Ectodermal cell (in vitro differentiated cells): ENCODE results near the gene SLC35F2.

ENCODE experiments used
- H3K27ac ChIP-seq: 2 replicates; pipeline ENCODE4 v1.7.0; 2013; ENCODE audit warnings: mild to moderate bottlenecking, low read depth, low read length; ENCODE audit not compliant: insufficient read depth, poor library complexity, severe bottlenecking
- H3K27me3 ChIP-seq: 2 replicates; pipeline ENCODE4 v1.7.0; 2013; ENCODE audit warnings: mild to moderate bottlenecking, low read length; ENCODE audit not compliant: insufficient read depth, control insufficient read depth, poor library complexity, severe bottlenecking
- H3K36me3 ChIP-seq: one replicate; pipeline ENCODE4 v1.7.0; 2013; ENCODE audit warnings: low read length; ENCODE audit not compliant: control insufficient read depth, insufficient read depth
- H3K4me1 ChIP-seq: one replicate; pipeline ENCODE4 v1.7.0; 2013; ENCODE audit warnings: low read length; ENCODE audit not compliant: control insufficient read depth, insufficient read depth
- H3K4me3 ChIP-seq: 2 replicates; pipeline ENCODE4 v1.7.0; 2013; ENCODE audit warnings: low read depth, low read length, control low read depth; ENCODE audit not compliant: insufficient read depth
- H3K9me3 ChIP-seq: 2 replicates; pipeline ENCODE4 v1.7.0; 2013; ENCODE audit warnings: mild to moderate bottlenecking, low read length, moderate library complexity; ENCODE audit not compliant: control insufficient read depth
- WGBS, 2 experiments: methylation state at CpG; one replicate each; pipeline ENCODE4 v1.1.7; 2013; ENCODE audit warnings: missing lambda C conversion rate in 2 of 2; 5-methylcytosine and 5-hydroxymethylcytosine counted together

Gene SLC35F2

GRCh38 chr11:107821199-107821927 lies 37.2 kb downstream of the SLC35F2 start:
- H3K27me3 ChIP-seq: no peaks in the 10 kb centered on the region
- no peaks in the 10 kb centered on the region for H3K4me1 ChIP-seq
- H3K36me3 ChIP-seq: no peaks in the 10 kb centered on the region
- H3K9me3 ChIP-seq: no peaks in the 10 kb centered on the region
- no peak overlapping the region for H3K27ac ChIP-seq
- WGBS, 2 experiments: 94% methylated on average over 2 of the region's 3 CpGs
- H3K4me3 ChIP-seq: no peak overlapping the region

DNA sequence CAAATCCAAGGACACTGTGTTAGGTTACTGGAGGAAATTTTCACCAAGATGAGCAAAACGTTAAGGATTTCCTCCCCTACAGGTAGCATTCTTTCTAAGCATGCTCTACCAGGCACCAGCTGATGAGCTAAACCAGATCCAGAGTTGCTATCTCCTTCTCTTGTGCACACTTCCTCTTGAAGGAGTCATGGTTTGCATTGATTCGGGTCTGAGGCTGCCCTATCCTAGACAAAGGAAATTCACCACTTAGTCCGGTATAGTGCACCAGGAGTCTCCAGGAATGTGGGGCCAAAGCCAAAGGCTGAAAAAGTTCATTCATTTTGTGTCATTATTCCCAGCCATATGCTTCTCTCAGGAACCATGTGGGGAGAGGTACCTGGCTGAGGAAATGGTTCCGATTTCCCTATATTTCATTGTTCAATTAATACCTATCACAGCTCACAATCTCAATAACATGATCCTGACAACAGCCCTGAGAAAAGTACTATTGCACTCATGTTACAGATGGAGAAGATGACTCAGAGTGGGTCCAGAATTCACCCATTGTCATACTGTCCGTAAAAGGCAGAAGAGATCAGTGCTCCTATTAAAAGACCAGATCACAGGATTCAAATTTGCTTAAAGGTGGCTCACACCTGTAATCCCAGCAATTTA lies 39.1 kb downstream of the SLC35F2 start:
- Histone ChIP-seq H3K9me3 (no peaks in the 10 kb centered on the region), H3K27me3 (no peaks in the 10 kb centered on the region), H3K4me3 (no peak overlapping the region), H3K36me3 (no peaks in the 10 kb centered on the region), H3K4me1 (no peaks in the 10 kb centered on the region), H3K27ac (no peak overlapping the region)
- 89 to 91% methylated on average over 5 of the region's 5 CpGs for WGBS, 2 experiments

DNA sequence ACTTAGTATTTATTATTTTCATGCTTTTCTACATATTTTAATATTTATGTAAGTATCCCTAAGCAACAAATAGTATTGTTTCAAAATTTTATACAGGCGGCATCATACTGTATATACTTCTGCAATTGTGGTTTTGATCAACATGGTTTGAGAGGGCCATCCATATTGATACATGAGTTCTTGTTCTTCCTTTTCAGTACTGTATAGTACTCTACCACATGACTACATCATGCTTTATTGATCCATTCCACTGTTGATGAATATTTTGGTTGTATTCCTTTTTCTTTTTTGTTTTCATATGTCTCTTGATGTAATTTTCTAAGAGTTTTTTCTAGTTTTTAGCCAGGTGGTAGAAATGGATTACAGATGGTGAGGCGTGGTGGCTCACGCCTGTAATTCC lies 40.1 kb downstream of the SLC35F2 start:
- Histone ChIP-seq H3K4me1 (no peaks in the 10 kb centered on the region), H3K27me3 (no peaks in the 10 kb centered on the region), H3K36me3 (no peaks in the 10 kb centered on the region), H3K4me3 (no peak overlapping the region), H3K27ac (no peak overlapping the region), H3K9me3 (no peaks in the 10 kb centered on the region)
- 98 to 99% methylated on average over 2 to 3 of the region's 3 CpGs for WGBS, 2 experiments

DNA sequence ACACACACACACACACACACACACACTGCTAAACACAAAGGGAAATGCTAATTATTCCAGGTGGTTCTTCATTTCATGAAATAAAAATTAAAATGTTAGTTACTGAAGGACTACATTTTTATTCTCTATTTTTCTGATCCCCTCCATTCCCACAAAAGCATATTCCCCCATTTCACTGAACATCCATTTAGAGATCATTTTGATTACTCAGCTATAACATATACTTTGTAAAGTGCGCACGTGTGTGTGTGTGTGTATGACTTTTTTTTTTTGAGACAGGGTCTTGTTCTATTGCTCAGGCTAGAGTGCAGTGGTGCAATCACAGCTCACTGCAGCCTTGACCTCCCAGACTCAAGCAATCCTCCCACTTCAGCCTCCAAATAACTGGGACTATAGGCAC lies 42.6 kb downstream of the SLC35F2 start:
- no peak overlapping the region for H3K27ac ChIP-seq
- no peaks in the 10 kb centered on the region for H3K9me3 ChIP-seq
- 100% methylated on average over 1 of the region's 2 CpGs; no CpG with 5 or more reads in 1 of the 2 experiments for WGBS, 2 experiments
- no peaks in the 10 kb centered on the region for H3K36me3 ChIP-seq
- H3K4me1 ChIP-seq: no peaks in the 10 kb centered on the region
- H3K27me3 ChIP-seq: no peaks in the 10 kb centered on the region
- no peak overlapping the region for H3K4me3 ChIP-seq

DNA sequence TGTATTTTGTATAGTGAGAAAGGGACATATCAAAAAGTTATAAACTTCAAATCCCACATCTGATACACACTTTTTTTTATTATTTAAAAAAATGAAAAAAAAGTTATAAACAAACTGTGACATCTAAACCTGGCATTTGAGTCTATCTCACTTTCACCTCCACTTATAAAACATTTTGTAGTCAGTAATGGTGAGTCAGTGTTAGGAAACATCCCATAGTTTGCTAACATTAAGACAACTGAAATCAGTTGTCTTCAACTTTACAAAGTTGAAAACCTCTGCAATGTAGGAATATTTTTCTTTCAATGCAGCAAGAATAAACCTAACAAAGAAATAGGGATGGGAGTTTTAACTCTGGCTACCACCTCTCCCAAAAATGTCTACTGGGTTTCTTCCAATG lies 47.7 kb downstream of the SLC35F2 start:
- no peaks in the 10 kb centered on the region for H3K9me3 ChIP-seq

GRCh38 chr11:107808521-107808920 lies 50.1 kb downstream of the SLC35F2 start:
- H3K27me3 ChIP-seq: no peaks in the 10 kb centered on the region
- no peak overlapping the region for H3K27ac ChIP-seq
- H3K9me3 ChIP-seq: no peaks in the 10 kb centered on the region
- 91 to 96% methylated on average over 4 of the region's 4 CpGs for WGBS, 2 experiments
- no peaks in the 10 kb centered on the region for H3K36me3 ChIP-seq
- no peaks in the 10 kb centered on the region for H3K4me1 ChIP-seq
- no peak overlapping the region for H3K4me3 ChIP-seq

More for the DNA sequence above, 47.7 kb downstream of the SLC35F2 start:
- H3K4me3 ChIP-seq: no peak overlapping the region
- H3K36me3 ChIP-seq: no peaks in the 10 kb centered on the region
- H3K27ac ChIP-seq: no peak overlapping the region
- H3K27me3 ChIP-seq: no peaks in the 10 kb centered on the region
- no peaks in the 10 kb centered on the region for H3K4me1 ChIP-seq

GRCh38 chr11:107804971-107805370 lies 53.6 kb downstream of the SLC35F2 start:
- Histone ChIP-seq H3K9me3 (no peaks in the 10 kb centered on the region), H3K27me3 (no peaks in the 10 kb centered on the region), H3K27ac (no peak overlapping the region), H3K4me3 (no peak overlapping the region), H3K4me1 (no peaks in the 10 kb centered on the region), H3K36me3 (no peaks in the 10 kb centered on the region)

DNA sequence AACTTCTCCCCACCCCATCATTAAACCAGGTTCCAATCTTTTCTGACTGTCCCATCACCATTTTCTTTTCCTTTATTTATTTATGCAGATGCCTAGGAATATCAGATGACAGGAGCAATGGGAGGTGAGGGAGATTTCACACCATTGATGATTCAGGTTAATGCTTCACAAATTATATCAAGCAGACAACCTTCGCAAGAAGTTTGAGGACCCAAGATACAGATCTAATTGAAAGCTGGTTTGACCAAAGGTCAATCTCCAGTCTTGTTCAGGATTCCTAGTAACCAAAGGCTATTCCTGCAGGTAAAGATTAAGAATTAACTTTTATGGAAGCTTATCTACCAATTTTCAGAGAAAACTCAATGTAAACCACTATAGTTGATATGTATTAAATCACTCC lies 54.4 kb downstream of the SLC35F2 start:
- no peaks in the 10 kb centered on the region for H3K36me3 ChIP-seq
- H3K27me3 ChIP-seq: no peaks in the 10 kb centered on the region
- WGBS, 2 experiments: 100% methylated on average over 1 of the region's 1 CpG
- no peaks in the 10 kb centered on the region for H3K9me3 ChIP-seq
- no peak overlapping the region for H3K27ac ChIP-seq
- H3K4me3 ChIP-seq: no peak overlapping the region
- H3K4me1 ChIP-seq: no peaks in the 10 kb centered on the region

- Histone ChIP-seq H3K4me3 (no peak overlapping the region), H3K36me3 (no peaks in the 10 kb centered on the region)
Measured at GRCh38 chr11:107801641-107802040, 56.9 kb downstream of the SLC35F2 start.

GRCh38 chr11:107799218-107799859 lies 59.2 kb downstream of the SLC35F2 start:
- Histone ChIP-seq H3K27ac (no peak overlapping the region), H3K36me3 (no peaks in the 10 kb centered on the region), H3K4me1 (no peaks in the 10 kb centered on the region), H3K4me3 (no peak overlapping the region), H3K27me3 (no peaks in the 10 kb centered on the region), H3K9me3 (no peaks in the 10 kb centered on the region)
- 74% methylated on average over 12 of the region's 12 CpGs for WGBS, 2 experiments

More at GRCh38 chr11:107801641-107802040, 56.9 kb downstream of the SLC35F2 start:
- no peaks in the 10 kb centered on the region for H3K9me3 ChIP-seq
- no peak overlapping the region for H3K27ac ChIP-seq
- WGBS, 2 experiments: 86 to 92% methylated on average over 1 of the region's 1 CpG
- H3K4me1 ChIP-seq: no peaks in the 10 kb centered on the region
- H3K27me3 ChIP-seq: no peaks in the 10 kb centered on the region
